Right lobe of liver (tissue), 4 donors: ENCODE data around the gene UBAP1L.

Source experiments
- POLR2A ChIP-seq: fragments of 450-650 bp; IDR thresholded peaks from one replicate; pipeline ENCODE4 v1.6.1; 2017; ENCODE audit warnings: antibody characterized with exemption, mild to moderate bottlenecking
- TF ChIP-seq, protein P1 (sequence below), 4 donors: fragments of 200-600 bp in 3 of 4; fragments of 450-650 bp in 1 of 4; IDR thresholded peaks; one replicate each; pipeline versions ENCODE4 v1.5.1 to v1.8.0; 2016 to 2022; ENCODE audit warnings: antibody characterized with exemption in 4 of 4, mild to moderate bottlenecking in 2 of 4
- donor health status: DM: no; HTN: no; CAD: no.
- donor health status: DM: no; HTN: no; CAD: no.
- donor health status: DM: no; HTN: yes; CAD: no.

DNA sequence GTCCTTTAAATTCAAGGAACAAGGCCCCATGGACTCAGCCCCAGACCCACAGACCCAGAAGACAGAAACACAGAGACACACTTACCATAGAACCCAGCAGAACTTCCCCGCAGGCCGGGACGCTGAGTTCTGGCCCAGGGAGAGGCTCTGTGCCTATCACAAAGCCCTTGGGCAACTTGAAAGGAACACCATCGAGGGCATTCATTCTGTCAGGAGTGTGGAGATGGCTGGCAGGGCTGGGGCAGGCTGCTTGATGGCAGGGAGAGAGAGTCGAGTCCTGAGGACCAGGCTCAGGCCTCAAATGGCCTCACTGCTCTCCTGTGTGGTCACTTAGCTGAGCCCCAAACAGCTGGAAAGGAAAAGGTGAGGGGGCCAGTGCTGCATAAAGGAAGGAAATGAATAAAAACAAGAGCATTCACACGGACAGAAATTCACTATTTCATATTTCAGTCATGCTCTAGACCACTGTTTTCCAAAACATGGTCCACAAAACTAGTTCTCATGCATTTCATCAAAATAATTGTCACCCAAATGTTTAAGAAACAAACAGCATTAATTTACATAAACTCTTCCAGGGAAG, 8.9 kb downstream of the UBAP1L start:
- TF ChIP-seq, protein P1, sequence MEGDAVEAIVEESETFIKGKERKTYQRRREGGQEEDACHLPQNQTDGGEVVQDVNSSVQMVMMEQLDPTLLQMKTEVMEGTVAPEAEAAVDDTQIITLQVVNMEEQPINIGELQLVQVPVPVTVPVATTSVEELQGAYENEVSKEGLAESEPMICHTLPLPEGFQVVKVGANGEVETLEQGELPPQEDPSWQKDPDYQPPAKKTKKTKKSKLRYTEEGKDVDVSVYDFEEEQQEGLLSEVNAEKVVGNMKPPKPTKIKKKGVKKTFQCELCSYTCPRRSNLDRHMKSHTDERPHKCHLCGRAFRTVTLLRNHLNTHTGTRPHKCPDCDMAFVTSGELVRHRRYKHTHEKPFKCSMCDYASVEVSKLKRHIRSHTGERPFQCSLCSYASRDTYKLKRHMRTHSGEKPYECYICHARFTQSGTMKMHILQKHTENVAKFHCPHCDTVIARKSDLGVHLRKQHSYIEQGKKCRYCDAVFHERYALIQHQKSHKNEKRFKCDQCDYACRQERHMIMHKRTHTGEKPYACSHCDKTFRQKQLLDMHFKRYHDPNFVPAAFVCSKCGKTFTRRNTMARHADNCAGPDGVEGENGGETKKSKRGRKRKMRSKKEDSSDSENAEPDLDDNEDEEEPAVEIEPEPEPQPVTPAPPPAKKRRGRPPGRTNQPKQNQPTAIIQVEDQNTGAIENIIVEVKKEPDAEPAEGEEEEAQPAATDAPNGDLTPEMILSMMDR (IDR thresholded peaks at IDR 0.05) = no peak
- TF ChIP-seq POLR2A = no peak
